Neural progenitor cell (in vitro differentiated cells): ENCODE measurements around the gene MAGI2. TPM values are rescaled to one million over a fixed set of nuclear protein-coding genes. Genes with fewer than 3 reads are reported as not detected.

Experiments
- DNase-seq: peaks from one replicate; pipeline ENCODE4 v3.0.0-alpha.2; 2016; ENCODE audit warnings: low spot score
- H2AFZ ChIP-seq: fragments of 200-600 bp; sonication (generic); replicated peaks from 2 replicates; pipeline ENCODE4 v1.6.1; 2016; ENCODE audit warnings: antibody characterized with exemption
- H3F3A ChIP-seq: fragments of 200-600 bp; sonication (generic); 2 replicates; pipeline ENCODE4 v1.6.1; 2016; ENCODE audit warnings: antibody characterized with exemption, low read depth
- H3K27ac ChIP-seq: fragments of 200-600 bp; sonication (generic); 2 replicates; pipeline ENCODE4 v1.5.1; 2016; ENCODE audit warnings: mild to moderate bottlenecking
- H3K27me3 ChIP-seq: fragments of 200-600 bp; sonication (generic); 2 replicates; pipeline ENCODE4 v1.6.1; 2016; ENCODE audit warnings: mild to moderate bottlenecking, moderate library complexity
- H3K36me3 ChIP-seq: fragments of 200-600 bp; sonication (generic); 2 replicates; pipeline ENCODE4 v1.5.1; 2016
- H3K4me1 ChIP-seq: fragments of 200-600 bp; sonication (generic); 2 replicates; pipeline ENCODE4 v1.6.1; 2016; ENCODE audit warnings: mixed run types
- H3K4me2 ChIP-seq: fragments of 200-600 bp; sonication (generic); 2 replicates; pipeline ENCODE4 v1.6.1; 2016
- H3K4me3 ChIP-seq: fragments of 200-600 bp; sonication (generic); 2 replicates; pipeline ENCODE4 v1.5.1; 2016
- H3K79me2 ChIP-seq: fragments of 200-600 bp; sonication (generic); 2 replicates; pipeline ENCODE4 v1.6.1; 2016; ENCODE audit warnings: low read depth
- H3K9ac ChIP-seq: fragments of 200-600 bp; sonication (generic); 2 replicates; pipeline ENCODE4 v1.6.1; 2016
- H3K9me3 ChIP-seq: fragments of 200-600 bp; sonication (generic); 2 replicates; pipeline ENCODE4 v1.5.1; 2016; ENCODE audit warnings: low read depth
- H4K20me1 ChIP-seq: fragments of 200-600 bp; sonication (generic); 2 replicates; pipeline ENCODE4 v1.6.1; 2016; ENCODE audit warnings: low read depth
- H3K27ac Mint-ChIP-seq: 3 replicates; pipeline ENCODE4 v1.8.0; 2021; ENCODE audit warnings: mixed read lengths
- H3K27me3 Mint-ChIP-seq: 2 replicates; pipeline ENCODE4 v1.8.0; 2022; ENCODE audit warnings: low read depth, mild to moderate bottlenecking, inconsistent platforms, moderate library complexity, mixed read lengths; ENCODE audit not compliant: insufficient read depth
- H3K36me3 Mint-ChIP-seq: 3 replicates; pipeline ENCODE4 v1.8.0; 2021; ENCODE audit warnings: mixed read lengths
- H3K4me1 Mint-ChIP-seq: 3 replicates; pipeline ENCODE4 v1.8.0; 2021; ENCODE audit warnings: mixed read lengths
- H3K4me3 Mint-ChIP-seq: 3 replicates; pipeline ENCODE4 v1.8.0; 2021; ENCODE audit warnings: mild to moderate bottlenecking, moderate library complexity, mixed read lengths
- H3K9me3 Mint-ChIP-seq: 3 replicates; pipeline ENCODE4 v1.8.0; 2020; ENCODE audit warnings: mixed read lengths
- EZH2 ChIP-seq: fragments of 200-600 bp; sonication (generic); IDR thresholded peaks from 2 replicates; pipeline ENCODE4 v1.6.1; 2017; ENCODE audit warnings: antibody characterized with exemption, mild to moderate bottlenecking, moderate library complexity
- EZH2phosphoT487 ChIP-seq: fragments of 200-600 bp; sonication (generic); IDR thresholded peaks from 2 replicates; pipeline ENCODE4 v1.6.1; 2017; ENCODE audit warnings: antibody characterized with exemption
- total RNA-seq: library from RNA; depleted of rRNA; stranded (reverse); fragments of >200 nt; gene quantifications from 2 replicates; pipeline ENCODE4 v1.2.3, GENCODE V29; 2015; ENCODE audit warnings: low replicate concordance
- TF ChIP-seq, protein P1 (sequence below): fragments of 200-600 bp; sonication (generic); IDR thresholded peaks from 2 replicates; pipeline ENCODE4 v1.5.1; 2017; ENCODE audit warnings: antibody characterized with exemption, mild to moderate bottlenecking

The MAGI2 gene
- total RNA-seq, 1 donor from 2014 or later: 5.8 TPM

DNA sequence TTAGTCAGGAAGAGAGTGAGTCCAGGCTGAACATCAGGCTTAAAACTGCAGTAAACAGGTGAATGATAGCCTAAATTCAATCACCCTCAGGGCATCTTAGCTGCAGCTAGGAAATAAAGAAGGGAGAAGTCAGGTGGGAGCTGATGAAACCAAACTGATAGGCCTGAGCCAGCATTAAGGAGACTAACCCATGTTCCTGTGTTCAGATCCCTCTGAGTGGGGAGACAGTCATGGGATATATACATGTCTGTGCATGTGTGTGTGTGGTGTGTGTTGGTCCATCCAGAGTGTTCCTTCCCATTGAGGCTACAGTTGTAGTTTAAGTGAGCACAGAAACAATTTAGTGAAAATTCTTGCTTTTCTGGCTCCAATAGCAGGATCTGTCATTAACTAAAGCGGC lies 1174.0 kb downstream of the MAGI2 start:
- H2AFZ ChIP-seq: no peak overlapping the region

DNA sequence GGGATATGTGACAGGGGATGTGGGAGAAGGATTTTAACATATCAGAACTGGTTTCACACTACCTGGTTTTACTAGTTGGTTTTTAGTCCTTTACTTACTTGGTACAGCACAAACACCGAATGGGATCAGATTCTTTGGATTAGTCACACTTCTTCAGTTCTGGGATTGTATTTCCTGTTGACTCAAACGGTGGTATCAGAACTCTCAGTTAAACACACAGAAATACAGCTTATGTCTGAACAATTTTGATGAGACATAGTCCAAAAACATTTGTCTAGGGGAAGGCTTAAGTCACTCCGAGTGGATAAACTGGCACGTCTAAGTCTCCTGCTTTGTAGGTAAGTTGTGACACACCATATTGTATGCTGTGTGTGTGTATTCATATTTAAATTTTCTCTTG lies 1174.4 kb downstream of the MAGI2 start:
- H3K79me2 ChIP-seq: no peaks in the 10 kb centered on the region
- peaks cover 3% of the 10 kb centered on the region for H3K4me1 Mint-ChIP-seq
- no peaks in the 10 kb centered on the region for H3K4me1 ChIP-seq
- H3K4me3 ChIP-seq: no peak overlapping the region
- no peak overlapping the region for H3K4me2 ChIP-seq
- H3K36me3 ChIP-seq: no peaks in the 10 kb centered on the region
- peaks cover 2% of the 10 kb centered on the region for H3K27me3 Mint-ChIP-seq
- H3K9ac ChIP-seq: no peak overlapping the region
- DNase-seq: no peak
- no peak overlapping the region for H3K4me3 Mint-ChIP-seq
- H2AFZ ChIP-seq: no peak overlapping the region
- no peaks in the 10 kb centered on the region for H3K27me3 ChIP-seq
- no peaks in the 10 kb centered on the region for H4K20me1 ChIP-seq
- no peaks in the 10 kb centered on the region for H3K9me3 ChIP-seq
- no peaks in the 10 kb centered on the region for H3K9me3 Mint-ChIP-seq
- TF ChIP-seq, protein P1, sequence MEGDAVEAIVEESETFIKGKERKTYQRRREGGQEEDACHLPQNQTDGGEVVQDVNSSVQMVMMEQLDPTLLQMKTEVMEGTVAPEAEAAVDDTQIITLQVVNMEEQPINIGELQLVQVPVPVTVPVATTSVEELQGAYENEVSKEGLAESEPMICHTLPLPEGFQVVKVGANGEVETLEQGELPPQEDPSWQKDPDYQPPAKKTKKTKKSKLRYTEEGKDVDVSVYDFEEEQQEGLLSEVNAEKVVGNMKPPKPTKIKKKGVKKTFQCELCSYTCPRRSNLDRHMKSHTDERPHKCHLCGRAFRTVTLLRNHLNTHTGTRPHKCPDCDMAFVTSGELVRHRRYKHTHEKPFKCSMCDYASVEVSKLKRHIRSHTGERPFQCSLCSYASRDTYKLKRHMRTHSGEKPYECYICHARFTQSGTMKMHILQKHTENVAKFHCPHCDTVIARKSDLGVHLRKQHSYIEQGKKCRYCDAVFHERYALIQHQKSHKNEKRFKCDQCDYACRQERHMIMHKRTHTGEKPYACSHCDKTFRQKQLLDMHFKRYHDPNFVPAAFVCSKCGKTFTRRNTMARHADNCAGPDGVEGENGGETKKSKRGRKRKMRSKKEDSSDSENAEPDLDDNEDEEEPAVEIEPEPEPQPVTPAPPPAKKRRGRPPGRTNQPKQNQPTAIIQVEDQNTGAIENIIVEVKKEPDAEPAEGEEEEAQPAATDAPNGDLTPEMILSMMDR: no peak
- TF ChIP-seq EZH2phosphoT487 (no peak), EZH2 (no peak)
- no peaks in the 10 kb centered on the region for H3F3A ChIP-seq
- H3K27ac ChIP-seq: no peak overlapping the region
- H3K36me3 Mint-ChIP-seq: no peaks in the 10 kb centered on the region
- H3K27ac Mint-ChIP-seq: no peak overlapping the region

More for the DNA sequence above, 1174.0 kb downstream of the MAGI2 start:
- Histone ChIP-seq H3K27me3 (no peaks in the 10 kb centered on the region), H3K9ac (no peak overlapping the region), H4K20me1 (no peaks in the 10 kb centered on the region), H3K79me2 (no peaks in the 10 kb centered on the region), H3F3A (no peaks in the 10 kb centered on the region), H3K27ac (no peak overlapping the region), H3K9me3 (no peaks in the 10 kb centered on the region), H3K4me2 (no peak overlapping the region), H3K36me3 (no peaks in the 10 kb centered on the region), H3K4me1 (no peaks in the 10 kb centered on the region), H3K4me3 (no peak overlapping the region)
- TF ChIP-seq, protein P1: no peak
- Mint-ChIP-seq H3K4me1 (peaks cover 3% of the 10 kb centered on the region), H3K9me3 (no peaks in the 10 kb centered on the region), H3K27me3 (peaks cover 2% of the 10 kb centered on the region), H3K36me3 (no peaks in the 10 kb centered on the region), H3K4me3 (no peak overlapping the region), H3K27ac (no peak overlapping the region)
- DNase-seq: no peak

DNA sequence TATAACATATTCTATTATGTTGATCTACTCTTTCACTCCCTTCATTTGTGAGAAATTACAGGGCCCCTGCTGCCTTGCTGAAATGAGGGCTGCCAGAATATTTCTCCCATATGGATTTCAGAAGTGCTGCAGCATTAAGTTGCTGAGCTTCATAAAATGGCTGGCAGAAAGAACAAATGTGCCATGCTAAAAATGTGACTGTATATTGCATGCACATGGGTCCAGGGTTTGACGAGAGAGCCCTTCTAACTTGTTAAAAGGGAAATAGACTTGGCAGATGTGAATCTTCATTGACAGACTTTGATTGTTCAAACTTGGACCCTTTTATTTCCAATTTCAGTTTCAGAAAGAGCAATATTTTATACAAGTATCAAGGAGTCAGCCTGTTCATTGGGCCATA lies 1186.3 kb downstream of the MAGI2 start:
- Mint-ChIP-seq H3K9me3 (peaks cover 16% of the 10 kb centered on the region), H3K4me3 (no peak overlapping the region), H3K27ac (no peak overlapping the region), H3K4me1 (no peaks in the 10 kb centered on the region), H3K36me3 (no peaks in the 10 kb centered on the region), H3K27me3 (no peaks in the 10 kb centered on the region)
- no peak overlapping the region for H3K4me3 ChIP-seq
- H3K9ac ChIP-seq: no peak overlapping the region
- H3K36me3 ChIP-seq: no peaks in the 10 kb centered on the region
- no peaks in the 10 kb centered on the region for H4K20me1 ChIP-seq
- DNase-seq: no peak
- H2AFZ ChIP-seq: no peak overlapping the region
- no peak overlapping the region for H3K4me2 ChIP-seq
- H3K79me2 ChIP-seq: no peaks in the 10 kb centered on the region
- H3F3A ChIP-seq: no peaks in the 10 kb centered on the region
- H3K27ac ChIP-seq: no peak overlapping the region
- TF ChIP-seq EZH2 (no peak), EZH2phosphoT487 (no peak)
- TF ChIP-seq, protein P1: no peak
- no peaks in the 10 kb centered on the region for H3K9me3 ChIP-seq
- H3K4me1 ChIP-seq: no peaks in the 10 kb centered on the region
- no peaks in the 10 kb centered on the region for H3K27me3 ChIP-seq

DNA sequence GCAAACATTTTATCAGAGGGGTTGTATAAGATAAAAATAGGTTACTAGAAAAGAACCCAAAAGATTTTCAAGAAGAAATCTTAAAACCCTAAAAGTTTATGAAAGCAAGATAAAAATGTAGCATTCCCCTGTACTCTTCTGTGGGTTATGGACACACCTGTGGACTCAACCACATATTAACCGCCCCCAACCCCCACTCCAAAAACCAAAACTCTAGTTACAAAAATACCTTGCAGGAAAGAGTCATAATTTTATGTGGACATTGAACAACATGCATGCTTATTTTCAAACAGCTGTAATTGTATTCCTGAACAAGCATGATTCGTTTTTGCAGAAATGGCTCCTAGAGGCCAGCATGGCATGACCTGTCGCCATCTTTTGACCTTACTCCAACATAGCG lies 1188.0 kb downstream of the MAGI2 start:
- Histone ChIP-seq H3K27me3 (no peaks in the 10 kb centered on the region), H3K9ac (no peak overlapping the region), H3K9me3 (no peaks in the 10 kb centered on the region), H3K36me3 (no peaks in the 10 kb centered on the region), H2AFZ (no peak overlapping the region), H3K4me2 (no peak overlapping the region), H3K27ac (no peak overlapping the region), H3K79me2 (no peaks in the 10 kb centered on the region), H3K4me3 (no peak overlapping the region), H3K4me1 (no peaks in the 10 kb centered on the region), H4K20me1 (no peaks in the 10 kb centered on the region), H3F3A (no peaks in the 10 kb centered on the region)
- H3K36me3 Mint-ChIP-seq: no peaks in the 10 kb centered on the region
- H3K27me3 Mint-ChIP-seq: no peaks in the 10 kb centered on the region
- no peak overlapping the region for H3K4me3 Mint-ChIP-seq
- no peak overlapping the region for H3K27ac Mint-ChIP-seq
- no peak for DNase-seq
- TF ChIP-seq, protein P1: no peak
- TF ChIP-seq EZH2 (no peak), EZH2phosphoT487 (no peak)
- H3K9me3 Mint-ChIP-seq: peaks cover 8% of the 10 kb centered on the region
- H3K4me1 Mint-ChIP-seq: no peaks in the 10 kb centered on the region
